GM18951 (cell line): ENCODE data around the gene RSPH3.

Experiments
- POLR2A ChIP-seq: IDR thresholded peaks from 4 replicates; pipeline ENCODE4 v1.6.1; 2011; ENCODE audit warnings: mild to moderate bottlenecking; ENCODE audit not compliant: insufficient read length, insufficient read depth; ENCODE audit errors: extremely low read depth
- in situ Hi-C: fragments of 300-500 bp; cut with MboI; formaldehyde crosslinking; loops from one replicate; pipeline ENCODE4 v1.12.0; 2022; ENCODE audit warnings: low sequenced_read_pairs, mixed read lengths, inconsistent platforms; ENCODE audit not compliant: unreplicated experiment

Gene RSPH3

GRCh38 chr6:158947284-158947683 lies 52.7 kb downstream of the RSPH3 start:
- TF ChIP-seq POLR2A, result no peak
- in situ Hi-C loops, result no loop called here

DNA sequence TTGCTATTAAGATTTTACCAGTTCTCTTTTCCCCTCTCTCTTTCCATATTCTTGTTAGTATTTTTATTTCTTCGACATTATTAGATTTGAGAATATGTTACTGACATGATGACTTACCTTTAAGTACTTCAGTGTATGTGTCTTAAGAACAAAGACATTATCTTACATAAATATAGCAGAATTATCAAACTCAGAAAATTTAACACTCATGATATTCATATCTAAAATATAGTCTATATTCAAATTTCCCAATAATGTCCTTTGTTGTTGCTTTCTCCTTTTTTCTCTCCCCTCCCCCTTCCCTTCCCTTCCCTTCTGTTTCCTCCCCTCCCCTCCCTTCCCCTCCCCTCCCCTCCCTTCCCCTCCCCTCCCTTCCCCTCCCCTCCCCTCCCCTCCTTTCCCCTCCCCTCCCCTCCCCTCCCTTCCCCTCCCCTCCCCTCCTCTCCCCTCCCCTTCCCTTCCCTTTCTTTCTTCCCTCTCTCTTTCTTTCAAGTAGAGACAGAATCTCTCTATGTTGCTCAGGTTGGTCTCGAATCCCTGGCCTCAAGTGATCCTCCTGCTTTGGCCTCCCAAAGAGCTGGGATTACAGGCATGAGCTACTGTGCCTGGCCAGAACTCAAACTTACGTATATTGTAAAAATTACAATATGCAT lies 56.5 kb downstream of the RSPH3 start:
- TF ChIP-seq POLR2A, result no peak
- in situ Hi-C loops, result no loop called here

- TF ChIP-seq POLR2A, result no peak
- in situ Hi-C loops, result no loop called here
Measured at GRCh38 chr6:158942349-158942748, 57.7 kb downstream of the RSPH3 start.

DNA sequence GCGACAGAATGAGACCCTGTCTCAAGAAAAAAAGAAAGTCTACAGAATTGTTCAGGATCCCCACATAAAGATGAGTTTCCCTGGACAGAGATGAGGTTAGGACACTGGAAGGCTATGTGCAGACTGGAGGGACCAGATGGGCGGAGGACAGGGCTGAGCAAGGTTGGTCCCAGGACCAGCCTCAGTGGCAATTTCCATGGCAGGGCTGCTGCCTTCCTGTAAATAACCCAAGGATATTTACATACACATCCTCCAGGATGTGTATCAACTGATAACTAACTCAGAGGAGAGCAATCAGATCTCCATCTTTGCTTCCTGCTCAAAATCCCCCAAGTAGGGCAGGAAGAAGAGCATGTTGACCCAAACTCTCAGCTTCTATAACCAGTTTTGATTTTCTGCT lies 58.8 kb downstream of the RSPH3 start:
- no peak for TF ChIP-seq POLR2A
- in situ Hi-C loops, result no loop called here

DNA sequence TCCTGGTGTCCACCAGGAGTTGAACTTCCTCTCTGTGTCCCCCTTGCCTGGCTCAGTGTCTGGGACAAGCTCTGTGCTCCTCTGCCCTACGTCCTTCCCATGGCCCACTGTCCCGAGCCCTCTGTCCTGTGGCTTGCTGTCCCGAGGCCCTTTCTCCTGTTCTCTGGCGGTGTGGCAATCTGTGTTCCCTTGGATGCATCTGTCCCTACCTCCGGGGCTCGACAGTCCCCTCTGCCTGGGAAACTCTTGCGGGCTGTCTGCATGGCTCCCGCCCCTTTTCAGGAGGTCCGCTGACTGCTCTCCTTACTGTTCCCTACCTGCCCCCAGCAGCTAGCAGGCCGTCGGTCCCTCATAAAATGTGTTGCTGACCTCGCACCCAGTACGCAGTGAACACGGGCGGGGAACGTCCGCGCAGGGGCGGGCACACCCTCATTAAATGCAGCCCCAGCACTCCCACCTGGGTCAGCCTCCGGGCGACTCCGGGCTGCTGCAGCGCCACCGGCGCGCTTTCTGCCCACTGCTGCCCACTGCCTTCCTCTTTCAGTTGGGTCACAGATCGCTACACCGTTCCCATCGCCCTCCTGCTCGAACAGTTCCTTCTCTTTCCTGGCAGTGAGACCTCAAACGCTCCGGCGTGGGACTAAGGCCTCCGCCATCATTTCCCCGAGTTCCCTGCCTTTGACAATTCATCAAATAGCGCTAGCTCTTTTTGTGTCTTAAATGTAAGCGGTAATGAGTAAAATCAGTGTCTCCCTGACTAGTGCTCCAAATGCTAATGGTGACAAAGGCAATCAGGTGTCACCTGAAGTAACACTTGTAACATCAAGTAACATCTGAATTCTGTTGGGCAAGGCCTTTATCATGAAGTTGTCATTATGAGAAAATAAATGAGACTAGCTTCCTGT lies 60.5 kb downstream of the RSPH3 start:
- in situ Hi-C loops, result no loop called here
- no peak for TF ChIP-seq POLR2A

DNA sequence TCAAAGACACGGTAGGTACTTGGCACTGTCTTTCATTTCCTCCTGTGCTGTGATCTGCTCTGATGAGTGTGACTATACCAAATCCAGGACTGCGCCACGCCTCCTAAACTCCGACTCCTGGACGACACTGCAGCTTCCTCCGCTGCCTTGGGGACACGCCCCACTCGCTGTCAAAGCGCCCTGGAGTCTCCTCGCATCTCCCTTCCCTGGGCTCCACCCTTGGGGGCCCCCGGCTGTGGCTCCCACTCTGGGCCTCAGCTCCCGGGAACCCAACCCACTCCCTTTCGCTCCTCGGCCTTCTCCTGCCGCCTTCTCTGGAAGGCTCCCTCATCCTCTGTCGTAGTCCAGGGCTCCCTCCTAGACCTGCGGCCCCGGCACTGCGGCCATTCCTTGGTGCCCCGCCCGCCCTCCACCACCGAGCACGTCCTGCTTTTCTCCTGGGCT lies 61.2 kb downstream of the RSPH3 start:
- in situ Hi-C loops, result no loop called here
- no peak for TF ChIP-seq POLR2A

DNA sequence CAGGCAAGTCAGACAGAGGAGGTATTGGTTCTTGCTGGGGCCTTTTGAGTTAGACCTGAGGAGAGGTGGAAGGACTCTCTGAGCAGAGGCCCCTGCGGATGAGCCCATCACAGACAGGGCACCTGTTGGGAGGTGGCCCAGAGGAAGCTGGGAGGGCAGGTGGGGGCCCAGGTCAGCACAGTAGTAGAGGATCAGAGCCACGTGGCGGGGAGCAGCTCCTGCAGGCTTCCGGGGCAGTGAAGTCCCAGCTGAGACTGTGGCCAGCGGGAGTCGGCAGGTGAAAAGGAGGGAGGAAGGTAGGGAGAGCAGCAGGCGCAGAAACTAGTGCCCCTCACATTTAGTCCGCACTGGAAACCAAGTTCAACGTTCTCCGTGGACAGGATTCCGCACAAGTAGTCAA lies 61.8 kb downstream of the RSPH3 start:
- TF ChIP-seq POLR2A, result no peak
- in situ Hi-C loops, result no loop called here

GRCh38 chr6:158934157-158934556 lies 65.8 kb downstream of the RSPH3 start:
- in situ Hi-C loops, result no loop called here
- TF ChIP-seq POLR2A, result no peak

DNA sequence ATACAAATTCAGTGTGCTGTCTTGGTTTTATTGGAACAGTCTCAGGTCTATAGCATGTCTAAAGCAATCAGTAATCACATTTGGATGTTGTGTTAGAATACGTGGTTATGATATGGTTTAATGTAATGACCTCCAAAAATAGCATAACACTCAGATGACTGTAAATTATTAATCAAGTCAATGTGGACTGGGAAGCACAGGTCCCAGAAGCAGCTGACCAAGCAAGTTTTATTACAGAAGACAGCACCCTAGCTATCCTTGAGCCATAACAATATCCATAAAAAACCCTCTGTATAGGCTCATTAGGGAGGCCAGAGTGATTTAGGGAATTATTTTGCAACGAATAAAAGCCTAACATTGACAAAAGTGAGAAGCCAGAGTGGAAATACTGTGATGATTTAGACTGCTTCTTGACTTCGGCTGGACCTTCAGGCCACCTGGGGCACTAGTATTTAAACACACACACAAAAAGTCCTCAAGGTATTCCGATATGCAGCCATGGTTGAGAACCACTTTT lies 66.9 kb downstream of the RSPH3 start:
- in situ Hi-C loops, result no loop called here

GRCh38 chr6:158928068-158928467 lies 71.9 kb downstream of the RSPH3 start:
- TF ChIP-seq POLR2A, result no peak
- in situ Hi-C loops, result no loop called here

More for the DNA sequence above, 66.9 kb downstream of the RSPH3 start:
- TF ChIP-seq POLR2A, result no peak

DNA sequence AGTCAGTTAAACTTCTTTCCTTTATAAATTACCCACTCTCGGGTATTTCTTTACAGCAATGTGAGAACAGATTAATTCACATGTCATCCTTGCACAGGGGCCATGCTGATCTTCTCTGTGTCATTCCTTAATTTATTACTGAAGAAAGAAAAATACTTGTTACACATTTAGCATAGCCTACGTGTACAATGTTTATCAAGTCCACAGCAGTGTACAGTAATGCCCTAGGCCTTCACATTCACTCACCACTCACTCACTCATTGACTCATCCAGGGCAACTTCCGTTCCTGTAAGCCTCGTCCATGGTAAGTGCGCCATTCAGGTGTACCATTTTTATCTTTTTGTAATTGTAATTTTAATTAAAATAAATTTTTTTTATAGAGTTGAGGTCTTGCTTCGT lies 73.6 kb downstream of the RSPH3 start:
- TF ChIP-seq POLR2A, result no peak
- in situ Hi-C loops, result no loop called here

- in situ Hi-C loops, result no loop called here
- no peak for TF ChIP-seq POLR2A
Measured at GRCh38 chr6:158924499-158925455, 75.2 kb downstream of the RSPH3 start.

DNA sequence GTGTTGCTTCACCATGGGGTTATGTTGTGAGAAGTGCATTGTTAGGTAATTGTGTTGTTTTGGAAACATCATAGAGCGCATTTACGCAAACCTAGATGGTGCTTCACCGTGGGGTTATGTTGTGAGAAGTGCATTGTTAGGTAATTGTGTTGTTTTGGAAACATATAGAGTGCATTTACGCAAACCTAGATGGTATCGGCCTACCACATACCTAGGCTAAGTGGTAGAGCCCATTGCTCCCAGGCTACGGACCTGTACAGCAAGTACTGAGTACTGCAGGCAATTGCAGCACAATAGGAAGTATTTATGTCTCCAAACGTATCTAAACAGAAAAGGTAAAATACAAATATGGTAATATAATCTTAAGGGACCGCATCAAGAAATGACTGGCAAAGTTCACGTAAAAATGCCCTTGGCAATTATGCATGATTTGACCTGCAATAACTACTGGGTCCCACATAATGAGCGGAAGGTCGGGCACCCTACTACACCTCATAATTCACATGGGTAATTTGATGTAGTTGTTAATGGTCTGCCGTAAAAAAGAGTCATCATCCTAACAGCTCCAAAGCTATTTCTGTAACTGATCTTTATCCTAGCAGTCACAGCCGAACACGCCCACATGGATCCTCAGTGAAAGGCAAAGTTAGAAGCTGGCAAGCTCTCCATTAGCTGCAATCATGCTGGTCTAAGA lies 76.0 kb downstream of the RSPH3 start:
- no peak for TF ChIP-seq POLR2A
- in situ Hi-C loops, result no loop called here
